ENCODE measurements around the gene TBC1D7.

TBC1D7 gene

DNA sequence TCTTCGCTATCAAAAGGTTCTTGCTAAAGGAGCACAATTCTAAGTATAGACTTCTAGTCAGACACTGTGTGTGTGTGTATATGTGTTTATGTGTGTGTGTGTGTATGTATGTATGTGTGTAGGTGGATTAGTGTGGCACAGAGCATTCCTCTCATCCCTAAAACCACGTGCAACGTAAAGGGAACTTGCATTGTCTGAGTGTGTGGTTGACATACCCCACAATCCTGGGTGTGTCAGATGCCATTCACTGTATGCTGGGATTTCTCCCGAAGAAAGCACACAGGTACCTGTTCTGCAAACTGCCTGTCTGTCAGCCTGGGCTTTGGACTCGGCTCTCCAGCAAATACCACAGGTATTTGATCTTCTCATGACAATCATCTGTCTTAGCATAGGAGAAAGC is 42.3 kb upstream of the TBC1D7 start:
- H3K4me3 ChIP-seq (IDR thresholded peaks at IDR 0.05; ENCODE audit: insufficient read depth, low read depth, low read length), result no peak overlapping the region
- H3K36me3 ChIP-seq (ENCODE audit: insufficient read depth), result no peaks in the 10 kb centered on the region
- no peak overlapping the region for H3K27ac ChIP-seq
- H3K4me1 ChIP-seq (ENCODE audit: low read depth, poor library complexity, severe bottlenecking), result peaks cover 8% of the 10 kb centered on the region
- no peaks in the 10 kb centered on the region for H3K27me3 ChIP-seq (ENCODE audit: insufficient read depth, low read depth)
- TF ChIP-seq, protein P1, sequence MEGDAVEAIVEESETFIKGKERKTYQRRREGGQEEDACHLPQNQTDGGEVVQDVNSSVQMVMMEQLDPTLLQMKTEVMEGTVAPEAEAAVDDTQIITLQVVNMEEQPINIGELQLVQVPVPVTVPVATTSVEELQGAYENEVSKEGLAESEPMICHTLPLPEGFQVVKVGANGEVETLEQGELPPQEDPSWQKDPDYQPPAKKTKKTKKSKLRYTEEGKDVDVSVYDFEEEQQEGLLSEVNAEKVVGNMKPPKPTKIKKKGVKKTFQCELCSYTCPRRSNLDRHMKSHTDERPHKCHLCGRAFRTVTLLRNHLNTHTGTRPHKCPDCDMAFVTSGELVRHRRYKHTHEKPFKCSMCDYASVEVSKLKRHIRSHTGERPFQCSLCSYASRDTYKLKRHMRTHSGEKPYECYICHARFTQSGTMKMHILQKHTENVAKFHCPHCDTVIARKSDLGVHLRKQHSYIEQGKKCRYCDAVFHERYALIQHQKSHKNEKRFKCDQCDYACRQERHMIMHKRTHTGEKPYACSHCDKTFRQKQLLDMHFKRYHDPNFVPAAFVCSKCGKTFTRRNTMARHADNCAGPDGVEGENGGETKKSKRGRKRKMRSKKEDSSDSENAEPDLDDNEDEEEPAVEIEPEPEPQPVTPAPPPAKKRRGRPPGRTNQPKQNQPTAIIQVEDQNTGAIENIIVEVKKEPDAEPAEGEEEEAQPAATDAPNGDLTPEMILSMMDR (conservative IDR thresholded peaks at IDR 0.05; ENCODE audit: low read depth, low read length), result no peak
- H3K79me2 ChIP-seq (ENCODE audit: insufficient read depth, low read depth), result no peaks in the 10 kb centered on the region
- H3K4me2 ChIP-seq, result no peak overlapping the region
- no peak overlapping the region for H2AFZ ChIP-seq (ENCODE audit: low read depth)
- no peak overlapping the region for H3K9ac ChIP-seq
- H4K20me1 ChIP-seq (ENCODE audit: insufficient read depth), result no peaks in the 10 kb centered on the region

GRCh38 chr6:13369591-13369990 is 41.3 kb upstream of the TBC1D7 start:
- Histone ChIP-seq H3K27ac (no peak overlapping the region), H4K20me1 (ENCODE audit: insufficient read depth) (no peaks in the 10 kb centered on the region), H3K4me3 (IDR thresholded peaks at IDR 0.05; ENCODE audit: insufficient read depth, low read depth, low read length) (no peak overlapping the region), H3K36me3 (ENCODE audit: insufficient read depth) (no peaks in the 10 kb centered on the region), H3K4me2 (no peak overlapping the region), H3K27me3 (ENCODE audit: insufficient read depth, low read depth) (no peaks in the 10 kb centered on the region), H3K79me2 (ENCODE audit: insufficient read depth, low read depth) (no peaks in the 10 kb centered on the region), H3K4me1 (ENCODE audit: low read depth, poor library complexity, severe bottlenecking) (peaks cover 8% of the 10 kb centered on the region), H3K9ac (no peak overlapping the region), H2AFZ (ENCODE audit: low read depth) (no peak overlapping the region)
- TF ChIP-seq, protein P1 (conservative IDR thresholded peaks at IDR 0.05; ENCODE audit: low read depth, low read length), result no peak

- Histone ChIP-seq H3K27me3 (ENCODE audit: insufficient read depth, low read depth) (no peaks in the 10 kb centered on the region), H3K27ac (no peak overlapping the region), H3K4me2 (no peak overlapping the region), H3K79me2 (ENCODE audit: insufficient read depth, low read depth) (no peaks in the 10 kb centered on the region), H3K4me3 (IDR thresholded peaks at IDR 0.05; ENCODE audit: insufficient read depth, low read depth, low read length) (no peak overlapping the region), H4K20me1 (ENCODE audit: insufficient read depth) (no peaks in the 10 kb centered on the region), H3K4me1 (ENCODE audit: low read depth, poor library complexity, severe bottlenecking) (peaks cover 6% of the 10 kb centered on the region), H3K36me3 (ENCODE audit: insufficient read depth) (no peaks in the 10 kb centered on the region), H2AFZ (ENCODE audit: low read depth) (no peak overlapping the region), H3K9ac (no peak overlapping the region)
- TF ChIP-seq, protein P1 (conservative IDR thresholded peaks at IDR 0.05; ENCODE audit: low read depth, low read length), result no peak
Measured at GRCh38 chr6:13368731-13369115, 40.4 kb upstream of the TBC1D7 start.

DNA sequence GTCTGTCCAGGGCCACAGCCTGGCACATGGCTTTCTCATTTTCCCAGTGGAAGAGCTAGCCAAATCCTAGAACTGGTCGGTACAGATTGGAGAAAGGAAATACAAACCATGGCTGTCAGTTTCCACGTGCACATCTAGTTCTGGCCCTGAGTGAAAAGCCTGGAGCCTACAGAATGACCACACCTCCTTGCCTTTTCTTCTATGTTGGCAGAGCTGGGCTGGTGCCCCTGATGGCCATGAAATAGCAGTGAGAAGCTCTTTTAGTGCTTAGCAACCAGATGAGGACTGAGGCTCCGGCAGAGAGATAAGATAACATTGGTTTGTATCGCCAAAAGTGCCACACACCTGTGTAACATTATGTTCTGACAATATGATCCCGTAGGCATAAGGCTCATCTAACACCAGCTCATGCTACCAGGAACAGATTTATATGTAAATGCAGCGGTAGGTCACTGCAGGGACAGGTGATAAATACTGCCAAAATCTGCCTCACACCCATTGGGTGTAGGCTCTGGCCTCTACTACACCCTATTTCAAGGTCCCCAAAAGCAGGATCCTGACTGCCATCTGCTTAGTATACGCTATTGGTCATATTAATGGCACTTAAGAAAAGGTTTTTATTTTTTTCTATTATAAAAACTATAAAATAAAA is 39.9 kb upstream of the TBC1D7 start:
- Histone ChIP-seq H2AFZ (ENCODE audit: low read depth) (no peak overlapping the region), H3K27me3 (ENCODE audit: insufficient read depth, low read depth) (no peaks in the 10 kb centered on the region), H3K4me3 (IDR thresholded peaks at IDR 0.05; ENCODE audit: insufficient read depth, low read depth, low read length) (no peak overlapping the region), H3K27ac (no peak overlapping the region), H3K4me1 (ENCODE audit: low read depth, poor library complexity, severe bottlenecking) (peaks cover under 1% of the 10 kb centered on the region), H3K79me2 (ENCODE audit: insufficient read depth, low read depth) (no peaks in the 10 kb centered on the region), H3K4me2 (no peak overlapping the region), H3K9ac (no peak overlapping the region), H3K36me3 (ENCODE audit: insufficient read depth) (no peaks in the 10 kb centered on the region), H4K20me1 (ENCODE audit: insufficient read depth) (no peaks in the 10 kb centered on the region)
- TF ChIP-seq, protein P1 (conservative IDR thresholded peaks at IDR 0.05; ENCODE audit: low read depth, low read length), result no peak
